Osteoblast (primary cell): Measurements from ENCODE around the gene KITLG. TPM values are rescaled to one million over a fixed set of nuclear protein-coding genes. Genes with fewer than 3 reads are reported as not detected.

Experiments used
- DNase-seq: peaks from one replicate; pipeline ENCODE4 v3.0.0; 2011; ENCODE audit warnings: low spot score, mixed read lengths; ENCODE audit not compliant: insufficient read length; ENCODE audit errors: missing footprints
- H2AFZ ChIP-seq: 2 replicates; pipeline ENCODE4 v1.6.0; 2011; ENCODE audit warnings: mild to moderate bottlenecking, low read length
- H3K27ac ChIP-seq: 2 replicates; pipeline ENCODE4 v1.5.1; 2011; ENCODE audit warnings: mild to moderate bottlenecking, low read depth, low read length, moderate library complexity
- H3K27me3 ChIP-seq: 2 replicates; pipeline ENCODE4 v1.6.0; 2012; ENCODE audit warnings: mild to moderate bottlenecking, control low read depth, inconsistent platforms, low read length, moderate library complexity; ENCODE audit not compliant: insufficient read depth
- H3K36me3 ChIP-seq: 2 replicates; pipeline ENCODE4 v1.5.1; 2011; ENCODE audit warnings: mild to moderate bottlenecking, low read length, control low read depth, moderate library complexity; ENCODE audit not compliant: insufficient read depth
- H3K4me1 ChIP-seq: 2 replicates; pipeline ENCODE4 v1.5.1; 2011; ENCODE audit warnings: mild to moderate bottlenecking, low read length, control low read depth, moderate library complexity; ENCODE audit not compliant: insufficient read depth
- H3K4me2 ChIP-seq: 2 replicates; pipeline ENCODE4 v1.6.0; 2011; ENCODE audit warnings: mild to moderate bottlenecking, low read length; ENCODE audit not compliant: insufficient read depth
- H3K4me3 ChIP-seq: fragments of 200-600 bp; sonication (generic); 3 replicates; pipeline ENCODE4 v1.5.1; 2012; ENCODE audit warnings: mild to moderate bottlenecking, low read length, inconsistent platforms; ENCODE audit not compliant: insufficient read depth
- H3K79me2 ChIP-seq: 2 replicates; pipeline ENCODE4 v1.6.0; 2012; ENCODE audit warnings: mild to moderate bottlenecking, low read length, control low read depth, inconsistent platforms; ENCODE audit not compliant: insufficient read depth
- H3K9me3 ChIP-seq: 2 replicates; pipeline ENCODE4 v1.5.1; 2011; ENCODE audit warnings: low read depth, low read length, control low read depth
- H4K20me1 ChIP-seq: 2 replicates; pipeline ENCODE4 v1.6.0; 2012; ENCODE audit warnings: mild to moderate bottlenecking, low read length, control low read depth; ENCODE audit not compliant: insufficient read depth
- CTCF ChIP-seq: IDR thresholded peaks from 2 replicates; pipeline ENCODE4 v1.5.1; 2011; ENCODE audit warnings: mild to moderate bottlenecking, low read depth, low read length, moderate library complexity; ENCODE audit errors: extremely low read depth
- total RNA-seq: library from RNA; depleted of rRNA; stranded (reverse); fragments of >200 nt; gene quantifications from 2 replicates; pipeline ENCODE4 v1.2.3, GENCODE V29; 2012

The KITLG gene
- total RNA-seq, 1 donor, result 46.7 TPM

- no peak for DNase-seq
- Histone ChIP-seq H4K20me1 (no peaks in the 10 kb centered on the region), H3K79me2 (no peaks in the 10 kb centered on the region), H2AFZ (no peak overlapping the region), H3K4me2 (peak overlapping the region; percentile 50), H3K4me1 (peaks cover 16% of the 10 kb centered on the region), H3K9me3 (no peaks in the 10 kb centered on the region), H3K4me3 (no peak overlapping the region), H3K27ac (no peak overlapping the region), H3K27me3 (no peaks in the 10 kb centered on the region), H3K36me3 (no peaks in the 10 kb centered on the region)
- no peak for TF ChIP-seq CTCF
Measured at GRCh38 chr12:88625356-88625755, 45.1 kb upstream of the KITLG start.

DNA sequence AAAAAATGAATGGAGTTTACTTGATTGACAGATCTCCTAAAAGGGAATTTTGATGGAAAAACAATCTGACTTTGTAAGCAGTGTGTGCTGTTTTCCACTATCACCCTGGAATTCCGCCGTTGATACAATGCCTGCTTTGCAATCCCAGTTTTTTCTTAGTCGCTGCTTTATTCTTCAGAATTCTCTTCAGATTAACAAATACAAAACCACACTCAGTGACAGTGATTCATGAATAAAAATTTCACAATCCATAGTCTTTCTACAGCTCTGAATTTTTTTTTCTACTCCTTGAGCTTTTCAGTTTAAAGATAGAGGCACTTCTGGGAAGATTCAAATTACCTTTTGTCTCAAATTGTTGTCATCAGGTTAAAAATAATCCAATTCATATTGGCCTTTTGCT lies 44.6 kb upstream of the KITLG start:
- Histone ChIP-seq H4K20me1 (no peaks in the 10 kb centered on the region), H3K4me2 (peak overlapping the region; percentile 50), H3K36me3 (no peaks in the 10 kb centered on the region), H3K4me1 (peaks cover 16% of the 10 kb centered on the region), H3K27ac (no peak overlapping the region), H3K27me3 (no peaks in the 10 kb centered on the region), H2AFZ (no peak overlapping the region), H3K79me2 (no peaks in the 10 kb centered on the region), H3K4me3 (no peak overlapping the region), H3K9me3 (no peaks in the 10 kb centered on the region)
- TF ChIP-seq CTCF, result no peak
- peak; percentile 50 for DNase-seq

DNA sequence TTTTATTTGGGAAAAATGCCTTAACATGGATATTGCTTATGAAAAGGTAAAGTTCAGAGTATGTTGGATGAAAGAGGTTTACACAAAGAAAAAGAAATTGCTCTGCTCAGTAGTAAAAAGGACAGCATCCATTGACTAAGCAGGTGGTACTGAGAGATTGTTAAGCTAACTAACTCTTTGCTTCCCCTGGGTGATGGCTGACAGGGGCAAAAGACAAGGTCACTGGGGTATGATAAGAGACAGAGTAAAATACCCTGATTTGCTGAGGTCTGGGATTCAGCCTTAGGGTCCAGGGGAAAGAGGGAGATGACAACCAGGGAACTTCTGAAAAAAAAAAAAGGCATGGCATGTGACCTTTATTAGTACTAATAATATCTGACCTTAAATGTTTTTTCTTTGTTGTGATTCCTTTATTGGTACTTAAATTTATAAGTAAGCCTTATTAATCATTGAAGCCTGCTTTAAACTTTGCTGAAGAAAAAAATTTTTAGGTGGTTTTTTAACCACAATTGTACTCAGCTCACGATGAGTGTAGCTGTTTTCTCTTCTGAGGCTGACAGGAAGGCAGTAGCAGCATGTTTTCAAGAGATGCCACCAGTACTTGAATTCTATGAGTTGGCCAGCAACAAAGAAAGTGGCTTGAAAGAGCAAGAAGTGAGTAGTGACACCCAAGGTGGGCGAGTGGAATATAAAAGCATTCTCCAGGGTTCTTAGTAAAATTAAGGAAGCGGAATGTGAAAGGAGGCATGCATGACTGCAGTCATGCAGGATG lies 43.7 kb upstream of the KITLG start:
- no peak for TF ChIP-seq CTCF
- no peak for DNase-seq
- Histone ChIP-seq H3K79me2 (no peaks in the 10 kb centered on the region), H4K20me1 (no peaks in the 10 kb centered on the region), H3K4me1 (peaks cover 16% of the 10 kb centered on the region), H3K27me3 (no peaks in the 10 kb centered on the region), H3K9me3 (no peaks in the 10 kb centered on the region), H3K4me3 (no peak overlapping the region), H3K4me2 (no peak overlapping the region), H2AFZ (no peak overlapping the region), H3K36me3 (no peaks in the 10 kb centered on the region), H3K27ac (no peak overlapping the region)

DNA sequence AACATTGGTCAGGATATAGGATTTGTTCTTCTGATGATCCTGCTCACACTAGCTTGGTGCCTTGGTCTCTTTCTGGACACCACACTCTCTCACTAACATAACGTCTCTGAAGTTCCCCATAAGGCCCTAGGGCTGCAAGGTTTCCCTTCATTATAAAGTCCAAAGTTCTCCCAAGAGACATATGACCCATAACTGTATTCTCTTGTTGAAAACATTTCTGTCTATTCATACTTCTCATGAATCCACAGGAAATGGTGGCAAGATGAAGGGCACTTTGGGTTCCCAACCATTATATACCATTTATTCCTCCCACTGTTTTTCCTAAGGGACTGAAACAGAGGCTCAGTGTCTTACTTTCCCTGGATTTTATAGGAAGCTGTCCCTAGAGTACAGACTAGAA lies 37.1 kb upstream of the KITLG start:
- no peaks in the 10 kb centered on the region for H3K36me3 ChIP-seq
- H4K20me1 ChIP-seq, result no peaks in the 10 kb centered on the region
- H2AFZ ChIP-seq, result no peak overlapping the region
- no peak for DNase-seq
- H3K4me2 ChIP-seq, result no peak overlapping the region
- no peak for TF ChIP-seq CTCF
- no peak overlapping the region for H3K4me3 ChIP-seq
- H3K79me2 ChIP-seq, result no peaks in the 10 kb centered on the region
- no peak overlapping the region for H3K27ac ChIP-seq
- H3K27me3 ChIP-seq, result no peaks in the 10 kb centered on the region
- H3K4me1 ChIP-seq, result no peaks in the 10 kb centered on the region
- H3K9me3 ChIP-seq, result no peaks in the 10 kb centered on the region
